SK-N-SH (cell line): ENCODE measurements around the gene PMEPA1.

Experiments
- CTCF ChIP-seq: fragments of 200-600 bp; sonication (generic); IDR thresholded peaks from 2 replicates; pipeline ENCODE4 v1.6.1; 2017; ENCODE audit warnings: antibody characterized with exemption, mild to moderate bottlenecking, moderate library complexity
- ELF1 ChIP-seq: IDR thresholded peaks from 2 replicates; pipeline ENCODE4 v1.4.0; 2012
- IRF3 ChIP-seq: fragments of 150-350 bp; IDR thresholded peaks from 2 replicates; pipeline ENCODE4 v1.6.1; 2016; ENCODE audit warnings: mild to moderate bottlenecking, low read depth, low read length
- JUND ChIP-seq: IDR thresholded peaks from 2 replicates; pipeline ENCODE4 v1.4.0; 2012
- SIN3A ChIP-seq: IDR thresholded peaks from 2 replicates; pipeline ENCODE4 v1.6.1; 2012; ENCODE audit warnings: low read depth, mild to moderate bottlenecking, low read length, moderate library complexity, borderline replicate concordance
- SMC3 ChIP-seq: IDR thresholded peaks from 2 replicates; pipeline ENCODE4 v1.6.1; 2012; ENCODE audit warnings: low read depth, low read length, improper control_type of control experiment
- TEAD4 ChIP-seq: IDR thresholded peaks from 2 replicates; pipeline ENCODE4 v1.4.0; 2012; ENCODE audit warnings: mild to moderate bottlenecking, borderline replicate concordance; ENCODE audit not compliant: insufficient read depth
- YY1 ChIP-seq: IDR thresholded peaks from 2 replicates; pipeline ENCODE4 v1.4.0; 2012; ENCODE audit warnings: low read depth, mild to moderate bottlenecking
- ZBTB33 ChIP-seq: IDR thresholded peaks from 2 replicates; pipeline ENCODE4 v1.4.0; 2012; ENCODE audit warnings: low read depth, borderline replicate concordance

- no peak for TF ChIP-seq ELF1
- TF ChIP-seq CTCF, result no peak
- TF ChIP-seq JUND, result no peak
- no peak for TF ChIP-seq IRF3
- no peak for TF ChIP-seq SIN3A
- no peak for TF ChIP-seq SMC3
- TF ChIP-seq YY1, result no peak
- TF ChIP-seq ZBTB33, result no peak
- TF ChIP-seq TEAD4, result no peak
These were observed 30.7 kb downstream of the PMEPA1 start for GRCh38 chr20:57679113-57679512.
